ENCODE data around the gene INHBE.

DNA sequence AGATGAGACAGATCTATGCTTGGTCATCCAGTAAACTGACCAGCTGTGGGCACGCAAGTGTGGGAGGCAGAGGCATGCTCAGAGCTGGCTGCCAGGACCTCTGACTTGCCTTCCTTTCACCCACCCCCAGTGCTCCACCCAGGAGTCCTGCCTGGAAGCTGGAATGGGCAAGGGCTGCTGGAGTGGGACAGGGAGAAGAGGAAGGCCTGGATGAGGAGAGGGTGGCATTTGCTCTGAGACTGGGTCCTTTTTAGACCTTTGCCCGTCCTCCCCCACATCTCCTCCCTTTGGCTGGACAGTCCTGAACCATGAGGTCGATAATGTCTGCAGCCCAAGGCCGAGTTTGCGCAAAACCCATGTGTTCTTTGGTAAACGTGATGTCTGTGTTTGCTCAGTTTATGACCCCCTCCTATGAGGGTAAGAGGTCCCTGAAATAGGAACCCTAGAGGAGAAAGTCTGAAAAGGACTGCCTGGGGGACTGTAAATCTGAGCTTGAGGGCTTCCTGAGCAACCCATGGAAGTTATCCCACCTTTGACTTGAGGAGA is 3.8 kb upstream of the INHBE start:
- TF ChIP-seq, protein P1, sequence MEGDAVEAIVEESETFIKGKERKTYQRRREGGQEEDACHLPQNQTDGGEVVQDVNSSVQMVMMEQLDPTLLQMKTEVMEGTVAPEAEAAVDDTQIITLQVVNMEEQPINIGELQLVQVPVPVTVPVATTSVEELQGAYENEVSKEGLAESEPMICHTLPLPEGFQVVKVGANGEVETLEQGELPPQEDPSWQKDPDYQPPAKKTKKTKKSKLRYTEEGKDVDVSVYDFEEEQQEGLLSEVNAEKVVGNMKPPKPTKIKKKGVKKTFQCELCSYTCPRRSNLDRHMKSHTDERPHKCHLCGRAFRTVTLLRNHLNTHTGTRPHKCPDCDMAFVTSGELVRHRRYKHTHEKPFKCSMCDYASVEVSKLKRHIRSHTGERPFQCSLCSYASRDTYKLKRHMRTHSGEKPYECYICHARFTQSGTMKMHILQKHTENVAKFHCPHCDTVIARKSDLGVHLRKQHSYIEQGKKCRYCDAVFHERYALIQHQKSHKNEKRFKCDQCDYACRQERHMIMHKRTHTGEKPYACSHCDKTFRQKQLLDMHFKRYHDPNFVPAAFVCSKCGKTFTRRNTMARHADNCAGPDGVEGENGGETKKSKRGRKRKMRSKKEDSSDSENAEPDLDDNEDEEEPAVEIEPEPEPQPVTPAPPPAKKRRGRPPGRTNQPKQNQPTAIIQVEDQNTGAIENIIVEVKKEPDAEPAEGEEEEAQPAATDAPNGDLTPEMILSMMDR (IDR thresholded peaks at IDR 0.05) = no peak
- no peak for TF ChIP-seq ZFX (IDR thresholded peaks at IDR 0.05; ENCODE audit: borderline replicate concordance)

Data from 22Rv1 (cell line).